HG03108 (cell line): ENCODE data around the gene DHRS7B.
"Not testable (repeated sequence)": the region's sequence is repeated elsewhere in the genome, so short reads cannot be mapped to it uniquely, and the experiment has no call there.

Experiments
- ATAC-seq: cut with Tn5 transposase; IDR thresholded peaks from one replicate; pipeline ENCODE4 v1.9.1; 2021; ENCODE audit warnings: moderate library complexity; ENCODE audit not compliant: unreplicated experiment

The DHRS7B gene

DNA sequence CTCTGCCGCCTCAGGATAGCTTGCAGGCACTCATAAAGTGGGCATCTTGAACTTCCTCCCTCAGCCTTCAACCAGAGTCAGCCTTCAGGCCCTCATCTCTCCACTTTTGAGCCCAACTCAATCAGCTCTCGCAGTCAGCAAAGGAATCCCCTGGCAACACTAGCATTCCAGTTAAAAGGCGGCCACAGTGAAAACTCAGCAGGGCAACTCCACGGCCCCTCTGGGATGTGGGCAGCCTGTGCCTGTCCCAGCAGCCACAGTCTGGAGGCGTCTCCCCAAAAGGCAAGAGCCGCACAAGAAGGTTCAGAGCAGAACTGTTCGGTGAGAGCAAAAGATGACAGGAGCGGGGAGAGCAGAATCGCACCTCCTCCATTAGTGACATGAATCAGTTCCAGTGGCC lies 78.2 kb downstream of the DHRS7B start:
- no peak for ATAC-seq

DNA sequence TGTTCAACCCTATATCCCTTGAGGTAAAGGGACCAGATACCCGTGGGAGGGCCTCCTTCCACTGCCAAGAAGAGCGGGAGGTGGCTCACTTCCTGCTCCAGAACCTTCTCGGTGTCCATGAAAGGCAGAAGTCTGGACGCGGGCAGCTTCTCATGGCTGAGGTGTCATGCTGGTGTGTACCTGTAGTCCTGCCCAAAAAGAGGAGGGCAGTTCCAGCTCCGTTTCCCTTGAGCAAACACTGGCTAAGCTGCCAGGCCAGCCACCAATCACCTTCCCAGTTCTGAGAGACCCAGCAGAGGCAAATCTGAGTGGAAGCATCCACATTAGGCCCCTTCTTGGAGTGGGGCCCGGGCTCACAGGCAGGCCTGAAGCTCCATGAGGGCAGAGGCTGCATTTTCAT lies 81.6 kb downstream of the DHRS7B start:
- no peak for ATAC-seq

DNA sequence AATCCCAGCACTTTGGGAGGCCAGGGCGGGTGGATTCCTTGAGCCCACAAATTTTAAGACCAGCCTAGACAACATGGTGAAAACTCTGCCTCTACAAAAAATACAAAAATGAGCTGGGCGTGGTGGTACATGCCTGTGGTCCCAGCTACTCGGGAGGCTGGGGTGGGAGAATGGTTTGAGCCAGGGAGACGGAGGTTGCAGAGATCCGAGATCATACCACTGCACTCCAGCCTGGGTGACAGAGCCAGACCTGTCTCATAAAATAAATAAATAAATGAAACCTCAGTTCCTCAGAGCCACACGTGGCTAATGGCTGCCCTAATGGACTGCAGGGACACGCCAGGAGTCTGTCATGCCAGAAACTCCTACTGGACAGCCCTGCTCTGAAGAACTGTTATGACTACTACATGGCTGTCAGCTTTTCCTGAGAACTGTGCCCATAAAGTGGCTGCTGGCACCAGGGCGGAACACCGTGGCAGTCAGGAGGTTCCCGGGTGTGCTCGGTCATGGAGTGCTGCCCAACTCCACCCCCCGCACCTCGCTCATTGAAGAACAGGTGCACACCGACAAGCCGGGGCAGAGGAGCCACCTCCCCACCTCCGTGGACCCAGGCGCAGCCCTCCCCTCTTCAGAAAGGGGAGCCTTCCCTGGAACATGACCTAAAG lies 82.9 kb downstream of the DHRS7B start:
- ATAC-seq: no peak

DNA sequence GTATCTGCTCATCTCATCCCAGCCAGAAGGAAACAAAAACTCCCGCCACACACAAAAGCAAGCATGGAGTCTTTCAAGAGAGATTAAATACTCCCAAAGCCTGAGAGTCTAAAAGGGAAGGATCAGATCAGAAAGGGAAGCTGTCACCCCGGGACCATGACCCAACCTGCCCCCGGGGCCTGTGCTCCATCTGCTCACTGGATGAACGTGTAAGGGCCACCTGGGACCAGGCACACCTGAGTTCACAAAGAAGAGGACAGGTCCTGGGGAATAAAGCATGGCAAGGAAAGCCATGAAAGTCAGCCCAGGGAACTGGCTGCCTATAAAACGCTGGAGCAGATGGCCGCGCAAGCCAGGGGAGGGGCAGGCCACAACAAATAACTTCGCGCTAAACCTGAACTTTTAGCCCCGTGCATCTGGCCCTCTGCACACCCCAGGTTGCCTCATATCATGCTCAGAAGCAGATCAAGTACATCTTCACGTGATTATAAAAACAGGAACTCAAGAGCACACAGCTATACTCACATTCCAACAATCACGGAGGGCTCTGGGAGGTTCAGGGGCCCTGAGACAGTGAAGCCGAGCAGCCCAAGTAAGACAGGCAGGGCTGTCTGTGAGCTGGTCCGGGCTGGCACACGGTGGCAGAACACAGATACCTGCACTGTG lies 83.8 kb downstream of the DHRS7B start:
- no peak for ATAC-seq

DNA sequence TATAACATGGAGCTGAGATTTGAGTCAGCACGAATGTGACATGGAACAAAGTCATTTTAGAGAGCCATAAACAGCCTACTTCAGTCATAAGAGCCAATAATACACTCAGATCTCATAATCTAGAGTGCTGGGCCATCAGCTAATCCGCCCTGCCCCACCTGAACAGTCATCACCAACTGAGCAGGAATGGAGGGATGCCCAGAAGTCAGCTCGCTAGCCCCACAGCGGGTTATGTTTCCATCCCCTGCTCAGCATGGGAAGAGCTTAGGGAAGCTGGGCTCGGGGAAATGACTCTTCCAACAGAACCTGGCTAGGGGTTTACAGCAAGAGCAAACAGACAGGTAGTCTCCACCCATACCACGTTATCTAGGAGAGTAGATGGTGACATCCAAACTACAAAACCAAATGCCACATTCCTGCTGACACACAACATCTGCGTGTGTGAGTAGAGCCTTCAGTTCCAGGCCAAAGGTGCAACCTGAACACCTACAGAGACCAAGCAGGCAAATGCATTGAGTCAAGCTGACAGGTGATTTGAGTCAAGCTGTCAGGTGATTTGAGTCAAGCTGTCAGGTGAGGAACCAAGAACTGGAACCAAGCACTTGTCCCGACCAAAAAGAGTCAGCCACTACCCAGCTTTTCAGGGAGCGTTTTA lies 85.2 kb downstream of the DHRS7B start:
- no peak for ATAC-seq

DNA sequence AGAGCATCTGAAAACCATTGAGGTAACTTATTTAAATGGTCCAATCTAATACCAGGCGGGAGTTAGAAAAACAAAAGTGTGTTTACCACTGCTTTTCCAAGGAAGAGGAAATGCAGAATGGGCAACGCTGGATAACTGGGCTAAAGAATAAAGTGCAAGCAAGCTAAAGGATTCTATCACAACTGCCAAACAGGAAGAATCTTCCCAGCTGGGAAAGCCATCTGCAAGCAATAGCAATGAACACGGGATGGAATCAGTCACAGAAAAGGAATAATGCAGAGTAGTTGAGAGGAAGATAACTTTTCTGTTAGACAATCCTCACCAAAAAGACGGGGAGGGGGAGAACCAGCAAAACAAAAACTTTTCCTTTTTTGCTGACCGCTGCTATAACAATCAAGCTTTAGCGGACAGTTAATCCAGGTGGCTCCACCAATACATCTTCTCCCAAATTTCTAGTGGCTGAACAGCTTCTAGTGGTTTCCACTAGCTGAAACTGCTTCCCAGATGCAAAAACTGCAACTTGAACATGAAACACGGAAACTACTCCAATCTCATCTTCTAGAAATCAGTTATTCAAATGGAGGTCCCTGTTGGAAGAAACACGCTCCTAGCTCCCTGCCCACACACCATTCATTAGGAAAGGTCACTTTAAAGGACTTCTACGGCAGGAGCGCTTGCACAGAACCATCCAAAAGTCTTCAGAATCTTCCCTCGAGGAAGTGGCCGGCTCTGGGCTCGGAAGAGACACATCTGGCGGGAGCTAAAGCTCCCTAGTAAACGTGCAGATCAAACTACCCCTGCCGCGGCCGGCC lies 86.3 kb downstream of the DHRS7B start:
- no peak for ATAC-seq

DNA sequence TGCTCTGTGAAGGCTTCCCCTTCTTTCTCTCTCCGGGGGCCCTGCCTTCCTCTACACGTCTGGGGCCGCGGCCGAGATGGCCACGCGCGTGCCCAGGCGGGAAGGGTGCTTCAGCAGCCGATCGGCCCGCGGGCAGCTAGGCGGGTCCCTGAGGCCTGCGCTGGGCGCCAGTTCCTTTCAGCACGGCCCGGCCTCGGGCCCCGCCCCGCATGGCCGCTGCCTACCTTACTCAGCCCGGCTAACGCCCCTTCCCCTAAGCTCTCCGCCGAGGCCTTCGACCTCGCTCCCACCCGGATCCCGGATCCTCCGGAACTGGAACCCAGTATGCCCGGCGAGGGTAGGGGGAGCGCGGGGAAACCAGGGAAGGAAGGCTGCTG lies 86.9 kb downstream of the DHRS7B start:
- ATAC-seq: peak; percentile 5

DNA sequence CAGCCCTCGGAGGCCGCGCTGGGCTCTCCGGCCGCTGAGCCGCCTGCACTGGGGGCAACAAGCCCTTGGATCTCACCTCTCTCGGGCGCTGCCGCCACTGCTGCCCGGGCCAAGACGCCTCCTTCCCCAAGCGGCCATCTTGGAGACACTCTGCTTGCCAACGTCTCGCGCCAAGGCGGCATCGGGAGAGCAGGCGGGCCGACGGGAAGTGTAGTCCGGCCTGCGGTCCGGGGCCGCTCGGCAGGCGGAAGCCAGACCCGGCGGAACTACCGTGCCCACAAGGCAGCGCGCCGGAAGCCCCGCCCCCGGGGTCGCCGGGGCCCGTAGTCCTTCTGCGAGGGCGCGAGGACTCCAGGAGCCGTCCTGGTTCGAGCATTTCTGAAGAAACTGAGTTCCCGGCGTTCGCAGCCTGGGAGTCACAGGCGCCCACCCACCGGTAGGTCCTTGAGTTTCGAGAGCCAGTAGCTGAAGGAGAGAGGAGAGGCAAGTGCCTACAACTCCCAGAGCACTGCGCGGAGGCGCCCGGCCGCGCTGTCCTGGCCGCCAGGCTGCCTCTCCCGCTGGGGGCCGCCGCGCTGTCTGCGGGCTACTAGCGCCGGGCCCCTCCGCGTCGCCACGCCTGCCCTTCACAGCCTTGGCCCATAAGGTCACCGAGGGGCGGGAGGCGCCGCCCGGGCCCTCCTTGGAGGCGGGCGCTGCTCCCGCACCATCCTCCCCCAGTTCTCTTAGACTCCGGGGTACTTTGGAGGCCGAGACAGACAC lies 87.4 kb downstream of the DHRS7B start, which contains the start of gene TMEM11:
Gene TMEM11, minus strand, starts transcription at position 147 of the 762 bp plus-strand sequence. Its CDS starts 9 bp downstream, at position 138.
- ATAC-seq: peak; percentile 89

DNA sequence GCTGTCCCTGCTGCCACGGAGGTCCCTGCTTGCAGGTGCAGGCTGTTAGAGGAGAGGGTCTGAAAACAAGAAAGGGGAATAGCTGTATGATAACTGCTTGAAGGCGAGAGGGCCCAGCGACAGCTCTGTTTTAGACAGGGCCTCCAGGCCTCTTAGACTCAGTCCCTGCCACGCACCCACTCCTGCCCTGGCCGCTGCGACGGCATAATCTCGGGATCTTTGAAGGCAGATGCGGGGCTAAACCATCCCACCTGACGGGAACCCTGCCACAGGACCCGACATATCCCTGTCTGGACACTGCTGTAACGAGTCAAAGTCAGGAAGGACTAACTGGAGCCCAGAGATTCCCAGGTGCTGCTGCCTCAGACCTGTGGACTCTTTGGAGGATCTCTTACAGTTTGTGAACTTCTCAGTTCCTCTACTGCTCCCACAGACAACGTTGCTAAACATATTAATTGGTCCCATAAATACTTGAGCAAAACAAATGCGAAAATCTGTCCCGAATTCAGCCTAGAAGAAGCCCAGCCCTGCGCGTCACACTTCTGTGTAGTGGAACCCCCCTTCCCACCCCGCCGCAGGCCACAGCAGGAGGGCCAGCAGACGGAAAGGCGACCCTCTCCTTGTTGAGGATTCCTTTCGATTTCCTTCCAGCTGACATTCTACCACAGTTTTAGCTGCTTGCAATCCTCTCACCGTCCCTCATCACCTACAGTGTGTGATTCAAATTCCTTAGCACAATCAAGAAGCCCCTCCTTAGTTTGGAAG lies 88.2 kb downstream of the DHRS7B start:
- ATAC-seq: peak; percentile 6

DNA sequence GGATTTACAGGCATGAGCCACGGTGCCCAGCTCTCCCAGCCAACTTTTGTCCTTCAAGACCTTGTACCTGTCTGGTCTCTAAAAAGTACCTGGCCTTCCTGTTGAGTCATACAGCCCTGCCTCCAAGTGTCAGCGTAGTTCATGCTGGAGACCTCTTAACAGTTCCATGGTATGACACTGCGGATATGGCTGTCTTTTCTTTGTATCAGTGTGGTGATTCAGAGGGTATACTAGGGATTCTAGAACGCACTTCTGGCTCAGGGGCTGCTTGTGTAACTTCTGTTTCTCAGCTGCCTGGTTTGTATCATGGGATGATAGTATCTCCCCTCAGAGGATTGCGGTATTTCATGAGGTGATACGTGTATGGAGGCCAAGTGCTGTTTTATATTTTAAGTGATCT lies 89.2 kb downstream of the DHRS7B start:
- no peak for ATAC-seq

DNA sequence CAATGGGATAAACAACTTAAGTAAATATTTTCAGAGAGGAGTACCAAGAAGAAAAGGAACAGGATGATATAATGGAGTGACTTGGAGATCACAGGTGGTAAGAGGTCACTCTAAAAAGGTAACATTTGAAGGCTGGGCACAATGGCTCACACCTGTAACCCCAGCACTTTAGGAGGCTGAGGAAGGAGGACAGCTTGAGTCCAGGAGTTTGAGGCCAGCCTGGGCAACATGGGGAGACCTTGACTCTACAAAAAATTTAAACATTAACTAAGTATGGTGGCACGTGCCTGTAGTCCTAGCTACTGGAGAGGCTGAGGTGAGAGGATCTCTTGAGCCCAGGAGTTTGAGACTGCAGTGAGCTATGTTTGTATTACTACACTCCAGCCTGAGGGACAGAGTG lies 90.6 kb downstream of the DHRS7B start:
- ATAC-seq: no peak

DNA sequence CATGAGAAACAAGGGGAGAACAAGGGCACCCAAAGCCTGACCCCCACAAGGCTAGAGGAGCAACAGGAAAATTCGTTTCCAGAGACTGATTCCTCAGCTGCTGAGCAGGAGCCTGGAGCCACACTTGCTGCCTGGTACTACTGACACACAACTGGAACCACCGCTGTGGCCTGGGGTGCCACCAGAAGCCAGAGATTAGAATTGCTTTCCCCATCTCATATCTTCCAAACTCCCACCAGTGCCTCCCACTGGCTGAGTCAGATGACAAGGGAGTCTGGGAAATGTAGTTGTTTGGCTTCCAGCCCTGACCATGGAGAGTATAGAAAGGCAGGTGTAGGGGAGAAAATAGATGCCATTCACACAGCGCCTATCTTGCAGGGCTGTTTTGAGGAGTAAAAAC lies 91.3 kb downstream of the DHRS7B start:
- no peak for ATAC-seq

DNA sequence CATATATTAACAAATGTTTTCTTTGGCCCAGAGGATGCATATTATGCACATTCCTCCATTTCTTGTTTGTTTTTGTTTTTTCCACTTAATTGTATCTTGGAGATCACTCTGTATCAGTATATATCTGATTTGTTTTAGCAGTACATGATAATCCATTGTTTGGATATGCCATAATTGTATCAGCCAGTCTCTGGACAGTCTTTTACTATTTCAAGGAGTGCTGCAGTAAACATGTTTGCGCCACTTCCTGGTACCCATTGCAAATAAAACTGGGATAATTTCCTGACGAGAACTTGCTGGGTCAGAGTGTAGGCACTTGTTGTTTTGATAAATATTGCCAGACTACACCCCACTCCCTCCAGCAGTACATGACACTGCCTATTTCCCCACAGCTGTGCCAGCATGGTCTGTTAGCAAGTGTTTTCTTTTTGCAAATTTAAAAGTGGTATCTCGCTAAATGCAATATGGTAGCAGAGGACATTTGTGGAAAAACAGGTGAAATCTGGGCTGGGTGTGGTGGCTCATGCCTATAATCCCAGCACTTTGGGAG lies 92.1 kb downstream of the DHRS7B start:
- no peak for ATAC-seq

DNA sequence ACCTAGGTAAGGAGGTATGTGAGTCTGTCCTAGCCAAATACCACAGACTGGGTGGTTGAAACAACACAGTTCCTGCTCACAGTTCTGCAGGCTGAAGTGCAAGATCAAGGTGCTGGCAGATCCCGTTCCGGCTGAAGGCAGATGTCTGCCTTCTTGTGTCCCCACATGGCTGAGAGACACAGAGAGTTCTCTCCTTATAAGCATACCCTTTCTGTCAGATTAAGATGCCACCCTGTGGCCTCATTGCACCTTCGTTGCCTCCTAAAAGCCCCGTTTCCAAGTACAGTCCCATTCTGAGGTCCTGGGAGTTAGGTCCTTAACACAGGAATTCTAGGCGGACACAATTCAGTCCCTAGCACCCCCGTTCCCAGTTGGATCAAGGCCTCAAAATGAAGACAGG lies 96.3 kb downstream of the DHRS7B start:
- ATAC-seq: no peak

DNA sequence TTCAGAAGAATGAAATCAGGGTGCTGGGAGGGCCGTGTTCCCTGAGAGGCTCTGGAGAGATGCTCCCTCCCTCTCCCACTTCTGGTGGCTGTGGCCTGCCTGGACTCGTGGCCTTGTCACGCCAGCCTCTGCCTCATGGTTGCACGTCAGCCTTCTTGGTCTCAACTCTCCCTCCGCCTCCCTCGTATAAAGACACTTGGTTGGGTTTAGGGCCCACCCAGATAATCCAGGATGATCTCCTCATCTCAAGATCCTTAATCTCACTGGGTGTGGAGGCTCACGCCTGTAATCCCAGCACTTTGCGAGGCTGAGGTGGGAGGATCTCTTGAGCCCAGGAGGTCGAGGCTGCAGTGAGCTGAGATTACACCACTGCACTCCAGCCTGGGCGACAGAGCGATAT lies 100.5 kb downstream of the DHRS7B start:
- not testable (repeated sequence) for ATAC-seq

DNA sequence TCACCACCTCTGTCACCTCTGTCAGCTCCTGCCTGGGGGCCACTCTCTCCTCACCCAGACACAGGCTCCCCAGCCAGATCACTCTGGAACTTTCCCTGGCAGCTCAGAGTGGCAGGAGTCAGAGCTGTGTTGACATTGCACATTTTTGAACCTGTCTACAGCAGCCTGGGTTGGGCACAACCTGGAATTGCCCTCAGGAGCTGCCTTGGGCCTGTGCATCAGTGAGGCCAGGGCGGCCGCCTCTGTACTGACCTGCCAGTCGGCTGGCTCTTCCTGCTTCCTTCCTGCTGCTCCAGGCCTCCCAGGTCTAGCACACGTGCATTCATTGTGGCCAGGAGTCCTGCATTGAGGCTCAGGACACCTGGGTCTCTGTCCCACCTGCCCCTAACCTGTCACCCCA lies 101.3 kb downstream of the DHRS7B start:
- ATAC-seq: no peak

DNA sequence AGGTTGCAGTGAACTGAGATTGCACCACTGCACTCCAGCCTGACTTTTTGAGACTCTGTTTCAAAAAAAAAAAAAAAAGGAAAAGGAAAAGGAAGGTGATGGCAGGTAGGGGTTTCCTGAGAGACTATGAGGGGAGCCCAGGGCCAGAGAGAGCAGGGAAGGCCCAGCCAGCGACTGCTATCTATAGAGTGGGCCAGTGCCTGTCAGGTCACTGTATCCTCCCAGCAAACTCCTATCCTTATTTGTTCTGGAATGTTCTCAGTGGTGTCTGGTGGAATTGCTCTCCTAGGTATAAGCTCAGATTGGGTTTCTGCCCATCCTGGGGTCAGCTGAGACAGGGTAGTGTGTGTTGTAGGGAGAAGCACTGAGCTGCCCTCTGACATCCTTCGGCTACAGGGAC lies 102.1 kb downstream of the DHRS7B start:
- ATAC-seq: no peak

DNA sequence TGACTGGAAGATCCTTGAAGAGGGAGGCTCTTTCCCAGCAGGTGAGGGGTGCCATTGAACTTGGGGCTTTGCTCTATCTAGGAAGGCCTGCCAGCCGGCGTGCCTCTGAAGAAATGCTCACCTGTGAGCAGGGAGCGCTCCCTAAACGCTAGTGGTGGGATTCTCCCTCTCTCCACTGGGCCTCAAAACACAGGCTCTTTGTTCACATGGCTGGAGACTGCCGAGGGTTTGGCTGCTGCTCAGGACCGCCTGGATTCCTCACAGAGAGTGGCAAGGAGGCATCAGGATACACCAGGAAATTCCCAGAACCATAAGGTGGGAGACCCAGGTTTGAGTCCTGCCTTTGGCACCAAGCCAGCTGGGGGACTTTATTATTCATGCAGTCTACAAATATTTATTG lies 104.8 kb downstream of the DHRS7B start:
- ATAC-seq: no peak

DNA sequence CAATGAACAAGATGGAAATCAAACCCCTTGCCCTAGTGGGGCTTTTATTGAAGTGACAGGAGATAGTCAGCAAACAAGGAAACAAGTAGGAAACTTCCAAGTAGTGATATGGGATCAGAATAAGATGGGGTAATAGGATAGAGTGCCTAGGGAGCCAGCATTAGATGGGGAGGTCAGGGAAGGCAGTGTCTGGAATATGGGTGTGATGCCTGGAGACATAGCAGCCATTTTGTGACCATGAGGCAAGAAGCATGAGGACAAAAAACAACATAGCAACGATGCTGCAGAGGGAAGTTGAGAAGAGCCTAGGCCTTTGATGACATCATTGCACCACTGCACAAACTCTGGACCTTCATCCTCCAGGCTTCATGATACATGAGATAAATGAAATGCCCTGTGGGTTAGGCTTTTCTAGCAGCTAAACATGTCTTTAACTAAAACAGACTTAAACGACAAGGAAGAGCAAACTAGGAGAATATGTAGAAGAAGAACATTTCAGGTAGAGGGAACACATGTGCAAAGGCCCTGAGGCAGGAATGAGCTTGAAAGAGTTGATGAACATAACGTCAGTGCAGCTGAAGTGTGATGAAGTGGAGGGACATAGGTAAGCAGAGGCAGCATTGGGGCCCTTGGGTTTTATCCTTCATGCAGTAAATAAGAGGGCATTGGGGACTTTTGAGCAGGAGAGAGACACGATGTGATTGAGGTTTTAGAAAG lies 105.4 kb downstream of the DHRS7B start:
- ATAC-seq: no peak
